Measurements from ENCODE around the gene SHMT2.

- TF ChIP-seq CTCF (IDR thresholded peaks at IDR 0.05) (no peak), POLR2A (IDR thresholded peaks at IDR 0.05) (no peak)
Observed at GRCh38 chr12:57221169-57221917, 8.2 kb upstream of the SHMT2 start.
